Measurements from ENCODE around the gene TPBGL. TPM values are rescaled to one million over a fixed set of nuclear protein-coding genes. Genes with fewer than 3 reads are reported as not detected.

Gene TPBGL
- polyA plus RNA-seq, 1 donor: 0.39 TPM

DNA sequence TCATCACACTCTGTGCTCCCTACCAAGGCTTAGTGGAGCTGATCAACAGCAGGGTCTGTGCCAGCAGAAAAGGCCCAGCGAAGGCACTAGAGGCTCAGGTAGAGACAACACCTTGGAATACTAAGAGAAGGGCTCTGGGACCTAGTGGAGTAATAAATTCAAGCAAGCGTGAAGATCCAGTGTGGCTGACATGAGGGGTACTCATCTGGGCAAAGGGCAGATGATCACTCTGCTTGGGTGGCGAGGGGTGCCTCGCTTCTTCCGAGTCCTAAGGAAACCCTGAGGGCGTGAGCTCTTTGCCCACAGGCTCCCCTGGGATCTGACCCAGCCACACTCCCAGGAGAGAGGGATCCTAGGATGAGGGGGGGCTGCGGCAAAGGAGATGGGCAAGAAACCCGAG, 3.5 kb upstream of the TPBGL start:
- Histone ChIP-seq H3K4me3 (ENCODE audit: low read length) (no peak overlapping the region), H3K36me3 (ENCODE audit: control insufficient read depth, insufficient read depth, low read length) (no peaks in the 10 kb centered on the region), H3K9me3 (ENCODE audit: control insufficient read depth, low read depth, low read length) (no peaks in the 10 kb centered on the region), H3K4me1 (ENCODE audit: control insufficient read depth, insufficient read depth, low read length) (peaks cover 4% of the 10 kb centered on the region), H3K27ac (ENCODE audit: low read length) (no peak overlapping the region), H3K27me3 (ENCODE audit: control insufficient read depth, insufficient read depth, low read length) (peaks cover 35% of the 10 kb centered on the region)
- no CpG with 5 or more reads among the region's 8 CpGs for WGBS (ENCODE audit: insufficient coverage, low lambda C conversion rate)
- DNase-seq: no peak

DNA sequence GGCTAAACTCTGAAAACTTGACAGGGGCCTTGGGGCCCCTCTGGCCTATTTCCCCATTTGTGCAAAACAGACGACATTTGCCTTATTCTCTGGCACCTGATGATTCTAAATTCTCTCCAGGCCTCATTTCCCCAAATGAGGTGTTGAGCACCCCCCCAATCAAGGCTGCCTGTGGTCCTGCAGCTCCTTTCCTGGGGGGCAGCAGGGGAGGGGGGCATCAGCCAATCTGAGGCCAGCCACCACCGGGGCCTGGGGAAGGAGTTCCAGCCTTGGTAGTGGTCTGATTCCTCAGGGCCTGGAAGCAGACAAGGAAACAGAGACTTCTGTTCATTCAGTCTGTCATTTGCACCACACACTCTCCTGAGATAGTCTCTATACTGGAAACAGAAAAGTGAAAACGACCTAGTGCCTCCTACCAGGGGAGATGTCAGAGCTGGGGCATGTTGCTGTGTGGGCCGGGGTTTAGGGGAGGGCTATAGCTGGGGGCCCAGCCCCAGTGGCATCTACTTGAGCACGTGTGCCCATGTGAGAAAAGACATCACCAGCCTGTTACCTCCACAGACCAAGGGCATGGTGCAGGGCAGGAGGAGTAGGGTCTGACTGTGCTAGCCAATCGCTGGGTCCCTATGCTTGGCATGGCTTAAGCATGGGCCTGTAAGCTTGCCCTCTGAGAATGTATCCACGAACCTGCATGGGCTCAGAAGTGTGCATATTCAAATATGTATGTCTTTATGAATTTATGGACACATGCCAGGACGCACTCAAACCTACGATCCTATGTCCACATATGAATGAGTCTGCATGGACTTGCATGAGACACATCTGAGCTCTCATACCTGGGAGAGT, 1.8 kb upstream of the TPBGL start:
- no peaks in the 10 kb centered on the region for H3K36me3 ChIP-seq (ENCODE audit: control insufficient read depth, insufficient read depth, low read length)
- H3K27ac ChIP-seq (ENCODE audit: low read length): no peak overlapping the region
- H3K4me3 ChIP-seq (ENCODE audit: low read length): no peak overlapping the region
- WGBS (ENCODE audit: insufficient coverage, low lambda C conversion rate): 100% methylated on average over 1 of the region's 9 CpGs
- no peak for DNase-seq
- H3K4me1 ChIP-seq (ENCODE audit: control insufficient read depth, insufficient read depth, low read length): peaks cover 7% of the 10 kb centered on the region
- no peaks in the 10 kb centered on the region for H3K9me3 ChIP-seq (ENCODE audit: control insufficient read depth, low read depth, low read length)
- H3K27me3 ChIP-seq (ENCODE audit: control insufficient read depth, insufficient read depth, low read length): peaks cover 53% of the 10 kb centered on the region

- no peaks in the 10 kb centered on the region for H3K9me3 ChIP-seq (ENCODE audit: control insufficient read depth, low read depth, low read length)
- peaks cover 7% of the 10 kb centered on the region for H3K4me1 ChIP-seq (ENCODE audit: control insufficient read depth, insufficient read depth, low read length)
- no peak overlapping the region for H3K4me3 ChIP-seq (ENCODE audit: low read length)
- WGBS (ENCODE audit: insufficient coverage, low lambda C conversion rate): 60% methylated on average over 1 of the region's 10 CpGs
- H3K27ac ChIP-seq (ENCODE audit: low read length): no peak overlapping the region
- DNase-seq: no peak
- peaks cover 61% of the 10 kb centered on the region for H3K27me3 ChIP-seq (ENCODE audit: control insufficient read depth, insufficient read depth, low read length)
- no peaks in the 10 kb centered on the region for H3K36me3 ChIP-seq (ENCODE audit: control insufficient read depth, insufficient read depth, low read length)
Observed at GRCh38 chr11:75239531-75240290, 863 bp upstream of the TPBGL start.

DNA sequence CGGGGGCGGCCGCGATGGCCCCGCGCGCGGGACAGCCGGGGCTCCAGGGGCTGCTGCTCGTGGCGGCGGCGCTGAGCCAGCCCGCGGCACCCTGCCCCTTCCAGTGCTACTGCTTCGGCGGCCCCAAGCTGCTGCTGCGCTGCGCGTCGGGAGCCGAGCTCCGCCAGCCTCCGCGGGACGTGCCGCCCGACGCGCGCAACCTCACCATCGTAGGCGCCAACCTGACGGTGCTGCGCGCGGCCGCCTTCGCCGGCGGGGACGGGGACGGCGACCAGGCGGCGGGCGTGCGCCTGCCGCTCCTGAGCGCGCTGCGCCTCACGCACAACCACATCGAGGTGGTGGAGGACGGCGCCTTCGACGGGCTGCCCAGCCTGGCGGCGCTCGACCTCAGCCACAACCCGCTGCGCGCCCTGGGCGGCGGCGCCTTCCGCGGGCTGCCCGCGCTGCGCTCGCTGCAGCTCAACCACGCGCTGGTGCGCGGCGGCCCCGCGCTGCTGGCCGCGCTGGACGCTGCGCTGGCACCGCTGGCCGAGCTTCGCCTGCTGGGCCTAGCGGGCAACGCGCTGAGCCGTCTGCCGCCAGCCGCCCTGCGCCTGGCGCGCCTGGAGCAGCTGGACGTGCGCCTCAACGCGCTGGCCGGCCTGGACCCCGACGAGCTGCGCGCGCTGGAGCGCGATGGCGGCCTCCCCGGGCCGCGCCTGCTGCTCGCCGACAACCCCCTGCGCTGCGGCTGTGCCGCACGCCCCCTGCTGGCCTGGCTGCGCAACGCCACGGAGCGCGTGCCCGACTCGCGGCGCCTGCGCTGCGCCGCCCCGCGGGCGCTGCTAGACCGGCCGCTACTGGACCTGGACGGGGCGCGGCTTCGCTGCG, 697 bp downstream of the TPBGL start:
- peak; percentile 88 to 93 for DNase-seq
- peaks cover 7% of the 10 kb centered on the region for H3K4me1 ChIP-seq (ENCODE audit: control insufficient read depth, insufficient read depth, low read length)
- WGBS (ENCODE audit: insufficient coverage, low lambda C conversion rate): no CpG with 5 or more reads among the region's 140 CpGs
- peaks cover 65% of the 10 kb centered on the region for H3K27me3 ChIP-seq (ENCODE audit: control insufficient read depth, insufficient read depth, low read length)
- H3K4me3 ChIP-seq (ENCODE audit: low read length): peak overlapping the region; percentile 33
- H3K9me3 ChIP-seq (ENCODE audit: control insufficient read depth, low read depth, low read length): no peaks in the 10 kb centered on the region
- no peak overlapping the region for H3K27ac ChIP-seq (ENCODE audit: low read length)
- H3K36me3 ChIP-seq (ENCODE audit: control insufficient read depth, insufficient read depth, low read length): no peaks in the 10 kb centered on the region

GRCh38 chr11:75241906-75242644, 1.5 kb downstream of the TPBGL start:
- no peak for DNase-seq
- WGBS (ENCODE audit: insufficient coverage, low lambda C conversion rate): no CpG with 5 or more reads among the region's 72 CpGs
- peak overlapping the region; percentile 33 for H3K4me3 ChIP-seq (ENCODE audit: low read length)
- H3K27ac ChIP-seq (ENCODE audit: low read length): no peak overlapping the region
- peaks cover 7% of the 10 kb centered on the region for H3K4me1 ChIP-seq (ENCODE audit: control insufficient read depth, insufficient read depth, low read length)
- peaks cover 66% of the 10 kb centered on the region for H3K27me3 ChIP-seq (ENCODE audit: control insufficient read depth, insufficient read depth, low read length)
- no peaks in the 10 kb centered on the region for H3K9me3 ChIP-seq (ENCODE audit: control insufficient read depth, low read depth, low read length)
- H3K36me3 ChIP-seq (ENCODE audit: control insufficient read depth, insufficient read depth, low read length): no peaks in the 10 kb centered on the region

DNA sequence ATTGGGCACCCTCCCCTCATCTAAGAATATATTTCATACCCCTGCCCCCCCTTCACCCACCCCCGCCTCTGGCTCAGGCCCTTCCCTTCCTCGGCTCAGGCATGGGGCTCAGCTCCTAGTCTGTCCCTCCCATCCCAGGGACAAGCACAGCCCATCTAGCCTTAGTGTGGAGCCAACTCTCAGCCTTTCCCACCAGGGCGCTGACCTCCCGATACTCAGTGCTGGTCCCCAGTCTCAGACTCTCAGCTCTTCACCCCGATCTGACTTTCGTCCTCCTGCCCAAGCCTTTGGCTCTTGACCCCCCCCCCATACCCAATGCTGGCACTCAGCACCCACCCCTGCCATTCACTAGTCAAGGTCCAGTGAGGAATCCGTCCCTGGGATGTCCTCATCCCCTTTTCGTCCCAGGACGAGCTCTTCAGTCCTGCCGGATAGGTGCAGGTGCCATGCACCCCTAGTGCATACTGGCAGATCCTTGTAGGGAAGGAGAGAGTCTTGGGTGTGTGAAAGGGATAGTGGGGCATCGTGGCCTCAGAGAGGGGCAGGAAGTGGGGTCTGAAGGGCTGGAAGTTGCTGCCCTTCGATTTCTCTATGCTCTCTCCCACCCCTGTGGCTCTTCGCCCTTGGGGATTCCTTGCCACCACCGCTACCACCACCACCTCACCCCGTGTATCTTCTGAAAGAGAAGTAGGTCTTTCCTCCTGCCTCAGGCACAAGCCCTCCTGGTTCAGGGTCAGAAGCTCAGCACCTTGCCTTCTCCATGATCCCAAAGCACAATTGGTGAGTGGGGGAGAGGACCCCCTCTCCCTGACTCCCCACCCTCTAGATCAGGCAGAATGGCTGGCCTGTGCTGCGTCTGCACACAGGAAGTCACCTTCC, 2.4 kb downstream of the TPBGL start:
- no CpG with 5 or more reads among the region's 16 CpGs for WGBS (ENCODE audit: insufficient coverage, low lambda C conversion rate)
- Histone ChIP-seq H3K27ac (ENCODE audit: low read length) (no peak overlapping the region), H3K4me3 (ENCODE audit: low read length) (no peak overlapping the region), H3K4me1 (ENCODE audit: control insufficient read depth, insufficient read depth, low read length) (peaks cover 7% of the 10 kb centered on the region), H3K27me3 (ENCODE audit: control insufficient read depth, insufficient read depth, low read length) (peaks cover 62% of the 10 kb centered on the region), H3K9me3 (ENCODE audit: control insufficient read depth, low read depth, low read length) (no peaks in the 10 kb centered on the region), H3K36me3 (ENCODE audit: control insufficient read depth, insufficient read depth, low read length) (no peaks in the 10 kb centered on the region)
- DNase-seq: no peak

DNA sequence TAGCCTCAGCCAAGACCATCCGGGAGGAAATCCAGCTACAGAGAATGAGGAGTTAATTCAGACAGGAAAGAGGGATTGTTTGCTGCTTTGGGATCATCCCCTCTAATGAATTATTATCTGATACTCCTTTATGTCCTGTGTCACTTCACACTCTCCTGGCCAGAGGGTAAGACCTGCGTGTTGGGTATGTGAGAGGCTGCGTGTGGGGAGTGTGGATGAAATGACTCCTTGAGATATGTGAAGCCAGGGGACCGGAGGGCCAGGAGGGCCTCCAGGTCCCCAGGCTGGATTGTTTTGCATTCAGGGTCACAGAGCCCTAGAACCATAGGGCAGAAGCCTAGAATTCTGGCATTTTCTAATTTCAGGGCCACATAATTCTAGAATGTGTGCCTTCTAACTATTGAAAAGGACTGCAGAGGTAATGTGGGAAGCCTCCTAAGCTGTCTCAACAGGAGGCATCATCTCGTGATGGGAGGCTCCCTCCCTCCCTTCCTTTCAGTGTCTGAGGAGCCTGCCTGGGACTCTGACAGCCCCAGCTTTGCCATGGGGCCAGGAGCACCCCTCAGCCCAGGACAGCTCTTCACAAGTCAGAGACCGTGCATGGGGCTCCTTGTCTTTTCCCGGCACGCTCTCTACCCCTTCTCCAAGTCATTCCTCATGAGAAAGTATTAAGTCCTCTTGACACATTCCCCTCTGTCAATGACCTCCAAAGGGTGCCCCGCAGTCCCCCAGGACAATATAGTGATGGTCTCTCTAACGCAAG, 3.7 kb downstream of the TPBGL start:
- H3K9me3 ChIP-seq (ENCODE audit: control insufficient read depth, low read depth, low read length): no peaks in the 10 kb centered on the region
- no peak for DNase-seq
- peaks cover 52% of the 10 kb centered on the region for H3K27me3 ChIP-seq (ENCODE audit: control insufficient read depth, insufficient read depth, low read length)
- no peak overlapping the region for H3K27ac ChIP-seq (ENCODE audit: low read length)
- no peaks in the 10 kb centered on the region for H3K36me3 ChIP-seq (ENCODE audit: control insufficient read depth, insufficient read depth, low read length)
- peaks cover 7% of the 10 kb centered on the region for H3K4me1 ChIP-seq (ENCODE audit: control insufficient read depth, insufficient read depth, low read length)
- no peak overlapping the region for H3K4me3 ChIP-seq (ENCODE audit: low read length)
- WGBS (ENCODE audit: insufficient coverage, low lambda C conversion rate): no CpG with 5 or more reads among the region's 10 CpGs

DNA sequence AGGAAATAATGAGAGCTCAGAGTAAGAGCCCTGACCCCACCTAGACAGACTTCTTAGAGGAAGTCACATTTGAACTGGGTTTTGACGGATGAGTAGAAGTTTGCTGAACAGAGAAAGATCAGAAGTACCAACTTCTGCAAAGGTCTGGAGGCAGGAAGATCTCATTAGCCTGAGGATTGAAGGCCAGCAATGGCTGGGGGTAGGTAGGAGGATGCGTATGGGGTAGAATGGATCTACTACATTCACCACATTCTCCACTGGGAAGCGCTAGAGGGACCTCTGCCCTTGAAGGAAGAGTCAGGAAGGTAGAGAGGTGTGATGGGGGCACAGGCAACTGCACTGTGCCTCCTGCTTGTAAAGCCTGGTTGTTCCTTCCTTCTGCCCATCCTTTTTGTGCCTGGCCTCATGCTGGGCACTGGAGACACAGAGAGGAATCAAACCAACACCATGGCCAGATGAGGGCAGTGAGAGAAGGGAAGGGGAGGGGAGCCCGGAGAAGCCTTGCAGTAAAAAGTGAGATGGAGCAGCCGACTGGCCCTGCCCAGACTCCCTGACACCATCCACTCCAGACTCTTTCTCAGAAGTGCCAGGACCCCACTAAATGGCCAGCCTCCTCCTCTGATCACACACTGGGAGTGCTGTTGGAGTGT, 4.9 kb downstream of the TPBGL start:
- Histone ChIP-seq H3K27me3 (ENCODE audit: control insufficient read depth, insufficient read depth, low read length) (peaks cover 39% of the 10 kb centered on the region), H3K36me3 (ENCODE audit: control insufficient read depth, insufficient read depth, low read length) (no peaks in the 10 kb centered on the region), H3K4me3 (ENCODE audit: low read length) (no peak overlapping the region), H3K27ac (ENCODE audit: low read length) (no peak overlapping the region), H3K4me1 (ENCODE audit: control insufficient read depth, insufficient read depth, low read length) (peaks cover 3% of the 10 kb centered on the region), H3K9me3 (ENCODE audit: control insufficient read depth, low read depth, low read length) (no peaks in the 10 kb centered on the region)
- no peak for DNase-seq
- WGBS (ENCODE audit: insufficient coverage, low lambda C conversion rate): no CpG with 5 or more reads among the region's 5 CpGs
